Neural cell (in vitro differentiated cells): ENCODE data around the gene TENT5C.

Source experiments
- MXI1 ChIP-seq: fragments of 450-650 bp; conservative IDR thresholded peaks from 2 replicates; pipeline ENCODE4 v1.6.1; 2014; ENCODE audit warnings: antibody characterized with exemption, mild to moderate bottlenecking; ENCODE audit not compliant: poor library complexity, severe bottlenecking
- POLR2AphosphoS5 ChIP-seq: IDR thresholded peaks from 2 replicates; pipeline ENCODE4 v1.6.1; 2012
- TF ChIP-seq, protein P1 (sequence below): fragments of 450-650 bp; IDR thresholded peaks from 2 replicates; pipeline ENCODE4 v1.5.1; 2014; ENCODE audit warnings: antibody characterized with exemption, mild to moderate bottlenecking, moderate library complexity; ENCODE audit not compliant: poor library complexity, severe bottlenecking

DNA sequence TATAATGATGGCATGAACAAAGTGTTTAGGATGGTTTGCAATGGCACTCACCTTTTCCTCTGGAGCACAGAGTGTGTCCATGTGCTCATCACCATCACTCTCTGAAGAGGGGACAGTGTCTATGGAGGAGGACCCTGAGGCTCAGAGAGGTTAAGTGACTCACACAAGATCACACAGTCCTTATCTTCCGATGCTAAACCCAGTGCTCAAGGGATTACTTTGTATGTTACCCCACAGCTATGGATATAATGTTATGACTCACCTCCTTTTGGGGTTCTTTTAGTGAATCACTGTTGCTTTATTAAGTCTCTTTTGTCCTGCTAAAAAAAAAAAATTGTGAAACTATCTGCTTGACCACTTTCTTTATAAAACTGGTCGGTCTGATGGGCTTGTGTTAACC is 67.6 kb downstream of the TENT5C start:
- TF ChIP-seq, protein P1, sequence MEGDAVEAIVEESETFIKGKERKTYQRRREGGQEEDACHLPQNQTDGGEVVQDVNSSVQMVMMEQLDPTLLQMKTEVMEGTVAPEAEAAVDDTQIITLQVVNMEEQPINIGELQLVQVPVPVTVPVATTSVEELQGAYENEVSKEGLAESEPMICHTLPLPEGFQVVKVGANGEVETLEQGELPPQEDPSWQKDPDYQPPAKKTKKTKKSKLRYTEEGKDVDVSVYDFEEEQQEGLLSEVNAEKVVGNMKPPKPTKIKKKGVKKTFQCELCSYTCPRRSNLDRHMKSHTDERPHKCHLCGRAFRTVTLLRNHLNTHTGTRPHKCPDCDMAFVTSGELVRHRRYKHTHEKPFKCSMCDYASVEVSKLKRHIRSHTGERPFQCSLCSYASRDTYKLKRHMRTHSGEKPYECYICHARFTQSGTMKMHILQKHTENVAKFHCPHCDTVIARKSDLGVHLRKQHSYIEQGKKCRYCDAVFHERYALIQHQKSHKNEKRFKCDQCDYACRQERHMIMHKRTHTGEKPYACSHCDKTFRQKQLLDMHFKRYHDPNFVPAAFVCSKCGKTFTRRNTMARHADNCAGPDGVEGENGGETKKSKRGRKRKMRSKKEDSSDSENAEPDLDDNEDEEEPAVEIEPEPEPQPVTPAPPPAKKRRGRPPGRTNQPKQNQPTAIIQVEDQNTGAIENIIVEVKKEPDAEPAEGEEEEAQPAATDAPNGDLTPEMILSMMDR, result no peak
- TF ChIP-seq MXI1 (no peak), POLR2AphosphoS5 (no peak)
